H9 (cell line): ENCODE data around the gene PTPRN2. TPM values are rescaled to one million over a fixed set of nuclear protein-coding genes. Genes with fewer than 3 reads are reported as not detected.

Experiments used
- DNase-seq: peaks from one replicate; pipeline ENCODE4 v3.0.0-alpha.2; 2017
- H2AFZ ChIP-seq: one replicate; pipeline ENCODE4 v1.6.1; 2013; ENCODE audit warnings: mild to moderate bottlenecking, low read length, control low read depth, moderate library complexity
- H2AK5ac ChIP-seq: 2 replicates; pipeline ENCODE4 v1.6.1; 2013; ENCODE audit warnings: low read length, control low read depth, mixed read lengths; ENCODE audit not compliant: insufficient read length
- H2BK120ac ChIP-seq: one replicate; pipeline ENCODE4 v1.6.1; 2013; ENCODE audit warnings: low read depth, mild to moderate bottlenecking, low read length, control low read depth, inconsistent platforms; ENCODE audit not compliant: poor library complexity, severe bottlenecking
- H2BK12ac ChIP-seq: 2 replicates; pipeline ENCODE4 v1.6.1; 2013; ENCODE audit warnings: low read length, control low read depth, mixed read lengths, low read depth; ENCODE audit not compliant: insufficient read length
- H2BK15ac ChIP-seq: 2 replicates; pipeline ENCODE4 v1.6.1; 2013; ENCODE audit warnings: low read depth, low read length, control low read depth
- H2BK20ac ChIP-seq: one replicate; pipeline ENCODE4 v1.6.1; 2013; ENCODE audit warnings: low read depth, mild to moderate bottlenecking, low read length, control low read depth, inconsistent platforms; ENCODE audit not compliant: poor library complexity, severe bottlenecking
- H2BK5ac ChIP-seq: 2 replicates; pipeline ENCODE4 v1.6.1; 2013; ENCODE audit warnings: low read length, control low read depth, mixed read lengths; ENCODE audit not compliant: insufficient read length
- H3K14ac ChIP-seq: 2 replicates; pipeline ENCODE4 v1.6.1; 2013; ENCODE audit warnings: low read length, control low read depth; ENCODE audit not compliant: insufficient read depth
- H3K18ac ChIP-seq: 2 replicates; pipeline ENCODE4 v1.6.1; 2013; ENCODE audit warnings: low read depth, mild to moderate bottlenecking, mixed read lengths, low read length, control low read depth; ENCODE audit not compliant: insufficient read length
- H3K23ac ChIP-seq: 2 replicates; pipeline ENCODE4 v1.6.1; 2013; ENCODE audit warnings: low read length, control low read depth, mixed read lengths, low read depth; ENCODE audit not compliant: insufficient read length
- H3K23me2 ChIP-seq: 2 replicates; pipeline ENCODE4 v1.6.1; 2013; ENCODE audit warnings: low read depth, mild to moderate bottlenecking, mixed read lengths, low read length, control low read depth; ENCODE audit not compliant: insufficient read length, poor library complexity, severe bottlenecking
- H3K27ac ChIP-seq: 2 replicates; pipeline ENCODE4 v1.5.1; 2013; ENCODE audit warnings: low read length, control low read depth, mixed read lengths, low read depth; ENCODE audit not compliant: insufficient read length
- H3K27me3 ChIP-seq: 2 replicates; pipeline ENCODE4 v1.6.1; 2013; ENCODE audit warnings: low read length, control low read depth, inconsistent platforms; ENCODE audit not compliant: insufficient read depth
- H3K4ac ChIP-seq: 2 replicates; pipeline ENCODE4 v1.6.1; 2013; ENCODE audit warnings: low read depth, mild to moderate bottlenecking, control low read depth, inconsistent platforms, low read length, moderate library complexity
- H3K4me1 ChIP-seq: 2 replicates; pipeline ENCODE4 v1.6.1; 2013; ENCODE audit warnings: low read length, control low read depth, inconsistent platforms; ENCODE audit not compliant: insufficient read depth
- H3K4me2 ChIP-seq: 2 replicates; pipeline ENCODE4 v1.6.1; 2013; ENCODE audit warnings: low read length, control low read depth, mixed read lengths; ENCODE audit not compliant: insufficient read length, insufficient read depth
- H3K56ac ChIP-seq: 2 replicates; pipeline ENCODE4 v1.6.1; 2013; ENCODE audit warnings: low read depth, mild to moderate bottlenecking, mixed read lengths, low read length, control low read depth; ENCODE audit not compliant: insufficient read length
- H3K79me1 ChIP-seq: 2 replicates; pipeline ENCODE4 v1.6.1; 2013; ENCODE audit warnings: low read depth, mild to moderate bottlenecking, moderate library complexity, low read length, control low read depth, inconsistent platforms; ENCODE audit not compliant: insufficient read depth, poor library complexity, severe bottlenecking
- H3K79me2 ChIP-seq: 2 replicates; pipeline ENCODE4 v1.6.1; 2013; ENCODE audit warnings: low read length, control low read depth, inconsistent platforms; ENCODE audit not compliant: insufficient read depth
- H3K9ac ChIP-seq: 2 replicates; pipeline ENCODE4 v1.6.1; 2013; ENCODE audit warnings: low read length, control low read depth, mixed read lengths; ENCODE audit not compliant: insufficient read length; ENCODE audit errors: extremely low read depth
- H3K9me3 ChIP-seq: one replicate; pipeline ENCODE4 v1.6.1; 2013; ENCODE audit warnings: low read depth, low read length, inconsistent platforms; ENCODE audit not compliant: control insufficient read depth
- H3T11ph ChIP-seq: one replicate; pipeline ENCODE4 v1.6.1; 2013; ENCODE audit warnings: mild to moderate bottlenecking, low read length, control low read depth, inconsistent platforms
- H4K20me1 ChIP-seq: one replicate; pipeline ENCODE4 v1.6.1; 2013; ENCODE audit not compliant: control insufficient read depth, insufficient read length, insufficient read depth
- H4K5ac ChIP-seq: 2 replicates; pipeline ENCODE4 v1.6.1; 2013; ENCODE audit warnings: low read depth, mild to moderate bottlenecking, mixed read lengths, low read length, control low read depth; ENCODE audit not compliant: insufficient read length
- H4K8ac ChIP-seq: replicated peaks from 2 replicates; pipeline ENCODE4 v1.6.1; 2013; ENCODE audit warnings: low read length, control low read depth, mixed read lengths, low read depth; ENCODE audit not compliant: insufficient read length
- H4K91ac ChIP-seq: 2 replicates; pipeline ENCODE4 v1.6.1; 2013; ENCODE audit warnings: low read depth, mild to moderate bottlenecking, moderate library complexity, mixed read lengths, low read length, control low read depth; ENCODE audit not compliant: insufficient read length
- H3K27ac Mint-ChIP-seq, 3 experiments: 2 replicates in 2 of 3; 3 replicates in 1 of 3; pipeline ENCODE4 v1.8.0; 2020 to 2021; ENCODE audit warnings: mixed read lengths in 3 of 3, mild to moderate bottlenecking in 1 of 3, moderate library complexity in 1 of 3
- H3K27me3 Mint-ChIP-seq: 2 replicates; pipeline ENCODE4 v1.8.0; 2021; ENCODE audit warnings: low read depth, mild to moderate bottlenecking, moderate library complexity, mixed read lengths
- H3K36me3 Mint-ChIP-seq, 3 experiments: 2 replicates in 2 of 3; 3 replicates in 1 of 3; pipeline ENCODE4 v1.8.0; 2020 to 2021; ENCODE audit warnings: low read depth in 3 of 3, mixed read lengths in 3 of 3; ENCODE audit not compliant: insufficient read depth in 1 of 3
- H3K4me1 Mint-ChIP-seq, 2 experiments: 2 replicates each; pipeline ENCODE4 v1.8.0; 2020; ENCODE audit warnings: mixed read lengths in 2 of 2
- H3K4me3 Mint-ChIP-seq, 2 experiments: 2 replicates in 1 of 2; 3 replicates in 1 of 2; pipeline ENCODE4 v1.8.0; 2020 to 2021; ENCODE audit warnings: mild to moderate bottlenecking in 2 of 2, mixed read lengths in 2 of 2, moderate library complexity in 1 of 2
- H3K9me3 Mint-ChIP-seq, 2 experiments: 2 replicates in 1 of 2; 3 replicates in 1 of 2; pipeline ENCODE4 v1.8.0; 2020; ENCODE audit warnings: mild to moderate bottlenecking in 2 of 2, mixed read lengths in 2 of 2, moderate library complexity in 1 of 2
- CTCF ChIP-seq: fragments of 200-600 bp; sonication (generic); conservative IDR thresholded peaks from 3 replicates; pipeline ENCODE4 v1.8.0; 2021; ENCODE audit warnings: antibody characterized with exemption, mild to moderate bottlenecking
- WGBS: extraction: QIAGEN DNeasy Blood & Tissue Kit; methylation state at CpG from one replicate; pipeline ENCODE4 v1.1.7; 2013; ENCODE audit warnings: missing lambda C conversion rate, low lambda C conversion rate, mixed read lengths; ENCODE audit not compliant: insufficient read length; ENCODE audit errors: extremely low coverage; 5-methylcytosine and 5-hydroxymethylcytosine counted together
- total RNA-seq: library from RNA; stranded (reverse); gene quantifications from 2 replicates; pipeline ENCODE4 v1.2.1, GENCODE V29; 2021

Gene PTPRN2
- total RNA-seq, 1 experiment from 2014 or later, result 5.2 TPM

- DNase-seq, result no peak
- no peak overlapping the region for H3K27ac Mint-ChIP-seq
- no peak overlapping the region for H3K9ac ChIP-seq
- H4K91ac ChIP-seq, result no peak overlapping the region
- no peak overlapping the region for H2AFZ ChIP-seq
- no peak overlapping the region for H2BK15ac ChIP-seq
- no peak overlapping the region for H3K23ac ChIP-seq
- H3K4me2 ChIP-seq, result no peak overlapping the region
- no peak overlapping the region for H3K27ac ChIP-seq
- H3K4ac ChIP-seq, result no peak overlapping the region
- H2BK120ac ChIP-seq, result no peak overlapping the region
- H3K36me3 Mint-ChIP-seq, result peaks cover 0 to 16% (median 10%) of the 10 kb centered on the region in 3 experiments; a peak in 5 of 7 replicates
- no peak overlapping the region for H3K18ac ChIP-seq
- peaks cover 13% of the 10 kb centered on the region for H3K9me3 ChIP-seq
- no peak overlapping the region for H2AK5ac ChIP-seq
- no peaks in the 10 kb centered on the region for H3K4me1 ChIP-seq
- H2BK12ac ChIP-seq, result no peak overlapping the region
- no peak overlapping the region for H3K56ac ChIP-seq
- H3K27me3 Mint-ChIP-seq, result peaks cover 4% of the 10 kb centered on the region
- H3K79me2 ChIP-seq, result no peaks in the 10 kb centered on the region
- no peaks in the 10 kb centered on the region for H3K79me1 ChIP-seq
- no peak overlapping the region for H4K8ac ChIP-seq
- no peak for TF ChIP-seq CTCF
- no peaks in the 10 kb centered on the region for H3K23me2 ChIP-seq
- H3K4me3 Mint-ChIP-seq, result no peak overlapping the region
- H3T11ph ChIP-seq, result no peak overlapping the region
- no peak overlapping the region for H3K14ac ChIP-seq
- H3K4me1 Mint-ChIP-seq, result peaks cover 8 to 9% of the 10 kb centered on the region in 2 experiments
- no peaks in the 10 kb centered on the region for H4K20me1 ChIP-seq
- H2BK5ac ChIP-seq, result no peak overlapping the region
- no peaks in the 10 kb centered on the region for H3K27me3 ChIP-seq
- peaks cover 8 to 10% of the 10 kb centered on the region in 2 experiments for H3K9me3 Mint-ChIP-seq
- WGBS, result no CpG with 5 or more reads among the region's 14 CpGs
- H2BK20ac ChIP-seq, result no peak overlapping the region
- H4K5ac ChIP-seq, result no peak overlapping the region
These were observed 534.3 kb downstream of the PTPRN2 start for GRCh38 chr7:158053183-158053915.
